HG03565 (cell line): ENCODE measurements around the gene CCDC149.

Experiments
- ATAC-seq: cut with Tn5 transposase; IDR thresholded peaks from one replicate; pipeline ENCODE4 v1.9.1; 2021; ENCODE audit warnings: mild to moderate bottlenecking, moderate library complexity; ENCODE audit not compliant: unreplicated experiment

The CCDC149 gene

DNA sequence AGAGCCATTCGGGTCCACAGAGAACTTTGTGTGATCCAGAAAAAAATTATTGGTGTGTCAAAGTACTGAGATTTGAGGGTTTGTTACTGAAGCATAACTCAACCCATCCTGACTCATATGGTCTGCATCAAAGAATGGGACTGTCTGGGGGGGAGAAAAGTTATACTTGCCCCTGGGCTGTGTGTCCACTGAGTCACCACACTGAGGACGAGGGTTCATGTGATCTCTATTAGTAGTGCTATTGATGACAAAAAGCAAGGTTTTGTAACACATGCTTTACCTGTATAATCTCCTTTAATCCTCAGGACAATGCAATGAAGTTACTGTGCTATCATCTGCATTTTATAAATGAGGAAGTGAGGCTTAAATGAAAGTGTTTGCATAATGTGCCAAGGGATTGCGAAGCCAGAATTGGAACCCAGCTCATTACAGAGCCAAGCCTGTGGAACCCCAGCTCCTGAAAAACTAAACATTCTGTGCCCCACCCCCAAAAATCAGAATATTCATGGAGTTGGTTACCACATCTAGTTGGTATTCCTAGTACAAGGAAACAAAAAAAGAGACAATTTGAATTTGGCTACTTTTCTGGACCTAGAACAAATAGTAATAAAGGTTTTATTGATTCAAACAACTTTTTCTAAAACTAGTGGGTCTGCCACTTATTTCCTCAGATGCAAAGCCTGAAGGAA is 31.2 kb downstream of the CCDC149 start:
- ATAC-seq: no peak

DNA sequence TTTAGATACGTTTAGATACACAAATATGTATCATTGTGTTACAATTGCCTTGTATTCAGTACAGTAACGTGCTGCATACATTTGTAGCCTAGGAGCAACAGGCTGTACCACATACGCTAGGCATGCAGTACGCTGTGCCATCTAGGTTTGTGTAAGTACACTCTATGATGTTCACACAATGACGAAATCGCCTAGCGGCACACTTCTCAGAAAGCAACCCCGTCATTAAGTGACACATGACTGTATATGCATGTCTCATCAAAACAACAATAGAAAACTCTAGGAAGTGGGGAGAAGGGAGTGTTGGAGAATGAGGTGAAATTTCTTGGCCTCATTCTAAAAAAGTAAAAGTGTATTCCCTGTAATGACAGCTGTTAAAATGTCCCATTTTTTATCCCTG is 32.7 kb downstream of the CCDC149 start:
- no peak for ATAC-seq

DNA sequence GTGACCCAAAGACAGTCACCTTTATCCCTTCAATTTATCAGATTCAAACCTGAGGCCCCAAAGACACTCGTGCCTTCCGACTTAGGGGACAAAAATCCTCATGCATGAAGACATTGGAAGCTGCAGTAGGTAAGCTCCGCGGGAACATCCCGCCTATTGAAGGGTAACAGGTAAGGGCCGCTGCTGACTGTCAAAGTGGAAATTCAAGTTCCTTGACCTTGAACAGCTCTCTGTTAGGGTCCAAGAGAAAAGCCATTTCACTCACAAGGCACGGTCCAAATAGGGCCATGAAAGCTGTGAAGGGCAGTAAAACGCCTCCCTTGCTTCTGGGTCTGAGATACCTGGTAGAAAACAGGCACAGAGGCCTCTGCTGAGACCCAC is 34.2 kb downstream of the CCDC149 start:
- ATAC-seq: no peak

DNA sequence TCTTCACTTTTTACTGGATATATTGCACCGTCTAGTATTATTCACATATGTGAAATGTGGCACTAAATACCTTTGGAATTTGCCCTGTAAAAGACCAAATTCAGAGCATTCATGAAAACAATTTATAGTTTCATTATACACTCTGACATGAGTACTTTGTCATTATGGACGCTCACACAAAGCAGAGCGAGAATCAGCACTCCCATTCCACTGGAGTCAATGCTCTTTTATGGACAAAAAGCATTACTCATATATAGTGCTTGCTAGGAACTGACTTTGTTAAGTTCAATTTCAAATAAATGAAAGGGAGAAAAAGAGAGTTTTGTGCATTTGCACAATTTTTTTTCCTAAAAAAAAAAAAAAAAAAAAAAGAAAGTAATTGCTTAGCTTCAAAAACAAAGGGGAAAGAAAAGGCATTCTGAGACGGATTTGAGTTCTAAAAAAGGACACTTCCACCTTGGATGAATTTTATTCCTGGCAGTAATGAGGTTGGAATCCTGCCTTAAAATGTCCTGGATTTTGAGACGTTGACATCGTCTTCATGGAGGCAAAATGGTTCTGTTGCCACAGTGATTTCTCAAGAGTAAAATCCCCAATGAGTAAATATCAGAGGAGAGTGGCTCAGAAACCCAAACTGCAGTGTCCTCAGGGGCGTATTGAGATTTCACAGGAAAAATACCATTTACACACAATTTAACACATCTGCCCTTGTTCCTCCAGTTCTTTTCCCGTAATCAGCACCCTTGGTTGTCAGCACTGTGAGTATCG is 34.8 kb downstream of the CCDC149 start:
- no peak for ATAC-seq

DNA sequence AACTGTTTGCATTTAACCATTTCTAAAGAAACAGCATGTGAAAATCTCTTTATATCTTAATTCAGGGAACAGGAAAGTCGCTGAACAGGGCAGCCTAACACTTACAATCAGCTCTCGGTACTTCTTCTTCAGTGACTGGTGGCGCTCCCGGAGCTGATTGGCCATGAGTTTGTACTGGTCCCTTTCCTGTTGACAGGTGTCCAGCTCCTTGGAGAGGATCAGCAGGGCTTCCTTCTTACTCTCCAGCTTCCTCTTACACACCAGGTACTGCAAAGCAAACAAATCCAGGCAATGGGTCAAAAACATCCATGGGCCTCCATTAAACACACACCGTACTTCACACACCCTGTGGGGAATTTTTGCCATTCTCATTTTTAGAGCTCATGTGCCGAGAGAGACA is 36.4 kb downstream of the CCDC149 start:
- ATAC-seq: no peak

DNA sequence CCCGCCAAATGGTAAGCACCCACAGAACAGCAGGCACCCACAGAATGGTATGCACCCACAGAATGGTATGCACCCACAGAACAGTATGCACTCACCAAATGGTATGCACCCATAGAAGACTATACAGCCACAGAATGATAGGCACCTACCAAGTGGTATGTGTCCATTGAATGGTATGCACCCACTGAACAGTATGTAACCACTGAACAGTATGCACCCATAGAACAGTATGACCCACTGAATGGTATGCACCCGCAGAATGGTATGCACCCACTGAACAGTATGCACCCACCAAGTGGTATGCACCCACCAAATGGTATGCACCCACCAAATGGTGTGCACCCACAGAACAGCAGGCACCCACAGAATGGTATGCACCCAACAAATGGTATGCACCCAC is 40.1 kb downstream of the CCDC149 start:
- no peak for ATAC-seq

DNA sequence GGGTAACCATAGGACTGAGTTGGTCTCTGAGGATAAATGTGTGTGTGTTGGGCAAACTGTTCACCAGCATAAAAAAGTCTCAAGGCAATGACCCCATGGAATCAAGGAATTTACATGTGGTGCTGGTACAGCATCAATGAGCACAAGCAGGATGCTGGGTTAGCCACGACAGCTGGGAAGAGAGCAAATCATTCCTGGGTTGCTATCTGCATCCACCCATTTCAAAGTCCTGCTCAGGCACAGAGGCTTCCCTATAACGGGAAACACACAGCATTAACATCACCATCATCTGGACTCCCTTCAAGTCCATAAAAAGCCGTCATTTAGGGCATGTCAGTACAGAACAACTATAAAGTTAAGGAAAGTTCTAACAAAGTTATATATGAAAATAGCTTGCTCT is 41.6 kb downstream of the CCDC149 start:
- ATAC-seq: no peak

DNA sequence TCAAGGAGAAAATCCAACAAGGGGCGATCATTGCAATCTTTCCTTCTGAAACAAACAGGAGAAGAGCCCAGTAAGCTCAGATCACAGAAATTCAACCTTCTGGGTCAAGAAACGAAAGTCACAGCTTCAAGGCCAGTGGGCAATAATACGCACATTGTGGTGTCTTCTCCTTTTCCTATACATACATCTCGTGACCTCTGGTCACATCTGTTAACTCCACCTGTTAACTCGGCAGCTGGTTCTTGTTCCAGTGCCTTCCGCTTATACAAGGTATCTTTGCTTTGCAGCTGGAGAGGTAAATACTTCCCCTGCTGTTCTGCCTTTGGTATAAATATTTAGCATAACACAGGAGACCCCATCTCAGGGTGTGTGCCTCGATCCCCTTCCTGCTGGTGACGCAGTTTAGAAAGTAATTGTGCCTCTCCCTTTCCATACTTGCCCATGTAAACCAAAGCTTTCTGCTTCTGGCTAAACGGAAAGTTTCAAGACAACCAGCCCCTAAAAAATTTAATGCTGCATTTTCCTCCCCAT is 45.0 kb downstream of the CCDC149 start:
- no peak for ATAC-seq

DNA sequence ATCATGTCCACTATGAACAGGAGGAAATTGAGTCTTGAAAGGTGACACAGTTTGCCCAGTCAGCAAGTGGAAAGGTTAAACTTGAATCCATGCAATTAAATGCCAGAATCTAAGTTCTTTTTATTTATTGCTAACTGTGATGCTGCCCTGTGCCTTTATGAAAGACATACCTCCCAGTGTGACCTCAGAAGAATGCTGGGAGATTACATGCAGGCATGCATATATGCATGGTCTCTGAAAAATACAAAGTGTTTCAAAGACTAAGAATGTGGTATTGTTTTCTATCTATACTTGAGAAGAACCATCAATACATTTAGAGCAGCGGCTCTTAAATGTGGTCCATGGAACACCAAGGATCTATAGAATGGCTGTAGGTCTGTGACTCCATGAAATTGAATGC is 45.6 kb downstream of the CCDC149 start:
- ATAC-seq: no peak

DNA sequence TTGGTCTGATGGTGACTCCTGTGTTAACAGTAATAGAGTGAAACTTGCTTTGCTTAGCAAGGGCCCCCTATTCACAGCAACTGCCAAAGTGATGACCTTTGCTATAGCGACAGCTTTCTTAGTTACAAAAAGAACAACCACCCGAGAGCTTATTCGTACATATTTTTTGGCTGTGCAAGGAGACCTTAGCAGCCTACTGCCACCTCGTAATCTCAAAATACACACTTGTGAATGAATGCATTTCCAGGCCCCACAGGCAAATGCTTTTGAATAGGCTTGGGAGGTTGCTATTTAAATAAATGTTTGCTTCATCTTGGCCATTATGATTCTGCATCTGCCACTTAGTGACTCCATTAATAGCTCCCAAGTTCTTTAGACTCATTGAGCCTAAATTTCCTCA is 47.4 kb downstream of the CCDC149 start:
- no peak for ATAC-seq

DNA sequence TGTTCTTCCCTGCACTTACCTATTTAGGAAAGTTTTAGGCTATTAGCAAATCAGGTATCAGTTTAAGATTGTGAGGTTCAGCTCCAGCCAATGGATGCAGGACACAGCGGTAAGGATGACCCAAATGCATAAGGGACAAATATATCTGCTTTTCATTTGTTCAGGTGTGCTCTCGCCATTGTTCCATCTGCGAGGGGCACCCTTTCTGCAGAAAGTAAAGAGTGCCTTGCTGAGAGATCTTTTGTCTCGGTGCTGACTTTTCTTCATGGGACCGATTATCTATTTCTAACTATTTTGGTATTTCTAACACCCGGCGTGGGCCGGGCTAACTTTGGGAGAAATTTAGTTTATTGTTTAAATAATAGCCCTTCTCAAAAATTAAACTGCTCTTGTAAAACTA is 49.0 kb downstream of the CCDC149 start:
- no peak for ATAC-seq

DNA sequence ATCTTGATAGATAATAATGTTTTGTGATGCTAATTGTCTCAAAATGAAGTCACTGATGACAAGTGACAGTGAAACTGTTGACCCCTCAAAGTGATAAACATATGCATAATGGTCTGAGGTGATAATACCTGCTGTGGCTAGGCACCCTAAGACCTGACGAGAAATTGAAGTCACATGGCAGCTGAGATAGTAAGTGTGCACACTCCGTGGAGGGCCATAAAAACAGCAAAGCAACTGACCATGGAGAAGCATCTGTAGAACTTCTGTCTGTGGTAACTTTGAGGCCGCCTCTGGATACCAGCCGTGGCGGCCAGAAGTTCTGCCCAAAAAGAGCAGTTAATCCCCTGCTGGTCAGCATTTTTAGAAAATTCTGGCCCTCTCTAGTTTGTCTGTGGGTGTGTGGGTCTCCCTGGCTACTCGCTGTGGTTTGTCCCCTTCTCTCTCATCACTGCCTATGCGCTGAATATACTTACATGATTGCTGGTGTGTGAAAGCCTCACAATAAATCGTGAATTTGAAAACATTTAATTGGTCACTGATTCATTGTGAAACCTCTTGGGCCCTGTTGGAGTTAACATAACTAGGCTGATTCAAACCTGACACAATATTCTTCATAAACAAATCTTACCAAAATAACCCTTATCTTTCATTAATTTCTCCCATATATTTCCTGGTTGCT is 50.6 kb downstream of the CCDC149 start:
- ATAC-seq: peak; percentile 71

DNA sequence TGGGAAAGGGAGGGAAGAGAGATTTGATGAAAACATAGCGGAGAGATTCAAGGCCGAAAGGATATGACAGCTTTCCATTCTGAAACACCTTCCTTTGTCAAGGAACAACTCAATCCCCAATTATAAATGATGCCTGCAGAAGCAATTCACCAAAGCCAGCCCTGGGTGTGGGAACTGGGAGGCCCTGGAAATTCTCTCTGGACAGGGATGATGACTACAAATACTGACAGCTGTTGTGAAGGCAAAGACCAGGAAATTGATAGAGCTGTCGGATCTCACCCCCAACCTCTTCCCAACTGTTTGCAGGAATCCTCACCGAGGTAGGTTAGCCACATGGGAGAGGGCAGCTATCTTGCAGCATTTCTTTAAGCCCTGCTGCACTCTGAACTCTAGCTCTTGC is 54.3 kb downstream of the CCDC149 start:
- ATAC-seq: no peak

DNA sequence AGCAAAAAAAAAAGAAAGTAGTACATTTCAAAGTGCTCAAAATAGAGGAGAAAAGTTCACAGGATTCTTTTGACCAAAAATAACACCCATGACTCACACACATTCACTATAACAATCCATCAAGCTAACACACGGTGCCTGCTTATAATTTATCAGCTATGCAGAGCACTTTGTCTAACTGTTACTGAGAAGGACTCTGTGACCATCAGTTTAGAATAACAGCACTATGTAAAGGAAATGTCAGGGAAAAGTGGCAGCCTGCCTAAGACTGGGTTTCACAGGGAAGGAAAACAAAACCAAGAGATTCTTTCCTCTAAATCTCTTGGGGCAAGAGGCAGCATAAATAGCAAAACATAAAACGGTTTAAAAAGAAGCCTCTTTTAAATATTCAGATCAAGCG is 54.8 kb downstream of the CCDC149 start:
- ATAC-seq: no peak

DNA sequence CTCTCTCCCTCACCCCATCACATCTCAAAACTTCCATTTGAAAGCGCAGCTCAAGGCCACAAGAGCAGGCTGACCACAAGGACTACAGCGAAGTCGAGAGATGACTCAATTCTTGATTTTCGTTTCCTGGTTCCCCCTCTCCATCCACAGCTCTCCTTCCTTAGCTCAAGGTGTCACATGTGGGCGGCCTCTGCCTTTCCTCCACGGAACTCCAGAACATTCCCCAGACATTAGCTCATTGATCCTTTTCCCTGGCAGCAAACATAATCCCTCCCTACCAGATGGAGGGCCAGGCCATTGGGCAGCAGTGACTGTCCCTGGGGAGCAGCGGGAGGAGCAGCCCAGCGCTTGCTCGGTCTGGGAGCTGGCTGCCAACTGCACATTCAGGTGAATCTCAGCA is 56.3 kb downstream of the CCDC149 start:
- ATAC-seq: peak; percentile 97

DNA sequence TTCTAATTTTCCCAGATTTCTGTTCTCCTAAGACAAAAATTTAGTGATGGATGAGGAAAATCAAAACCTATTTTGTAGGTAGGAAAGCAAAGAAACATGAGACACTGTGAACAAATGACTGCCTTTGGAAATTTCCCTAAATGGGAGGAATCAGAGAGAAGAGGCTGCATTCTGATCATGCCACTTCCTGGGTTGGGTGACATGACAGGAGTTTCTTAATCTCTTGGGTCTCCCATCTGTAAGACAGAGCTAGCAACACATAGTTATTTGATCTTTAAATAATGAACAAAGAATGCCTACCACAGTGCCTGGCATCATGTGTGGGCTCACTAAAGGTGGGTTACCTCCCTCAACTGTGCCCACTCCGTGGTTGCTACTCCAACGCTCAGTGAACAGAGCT is 57.1 kb downstream of the CCDC149 start:
- ATAC-seq: no peak

DNA sequence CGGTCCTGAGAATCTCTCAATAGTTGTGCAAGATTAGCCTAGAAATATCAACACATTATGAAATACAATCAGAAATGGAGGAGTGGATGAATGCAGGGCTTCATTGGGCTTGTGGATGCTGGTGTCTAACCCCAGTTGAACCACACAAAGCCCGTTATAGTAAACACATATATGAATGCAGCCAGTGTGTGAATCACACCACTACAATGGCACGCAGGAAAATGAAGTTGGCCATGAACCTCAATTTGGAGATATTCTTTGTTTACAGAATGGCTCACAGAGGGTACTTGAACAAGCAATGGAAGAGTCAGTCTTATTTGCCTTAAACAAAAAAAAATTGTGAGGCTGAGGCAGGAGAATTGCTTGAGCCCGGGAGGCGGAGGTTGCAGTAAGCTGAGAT is 59.7 kb downstream of the CCDC149 start:
- no peak for ATAC-seq

DNA sequence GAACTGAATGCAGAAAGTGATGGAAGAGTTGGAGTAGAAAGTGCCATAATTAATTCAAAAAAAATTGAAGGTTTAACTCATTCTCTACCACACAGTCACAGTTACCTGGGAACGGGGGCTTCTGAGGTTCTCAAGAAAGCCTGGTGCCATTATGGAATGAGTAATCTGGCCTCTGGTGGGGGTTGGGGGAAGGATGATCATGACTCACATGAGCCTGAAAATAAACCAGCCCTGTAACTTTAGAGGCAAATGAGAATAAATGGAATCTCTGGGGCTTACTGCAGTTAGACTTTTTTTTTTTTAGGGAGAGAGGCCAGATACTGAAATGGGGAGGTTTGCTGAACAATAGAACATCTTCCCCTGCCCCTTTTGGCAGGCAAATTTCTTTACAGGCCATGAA is 62.2 kb downstream of the CCDC149 start:
- ATAC-seq: no peak

DNA sequence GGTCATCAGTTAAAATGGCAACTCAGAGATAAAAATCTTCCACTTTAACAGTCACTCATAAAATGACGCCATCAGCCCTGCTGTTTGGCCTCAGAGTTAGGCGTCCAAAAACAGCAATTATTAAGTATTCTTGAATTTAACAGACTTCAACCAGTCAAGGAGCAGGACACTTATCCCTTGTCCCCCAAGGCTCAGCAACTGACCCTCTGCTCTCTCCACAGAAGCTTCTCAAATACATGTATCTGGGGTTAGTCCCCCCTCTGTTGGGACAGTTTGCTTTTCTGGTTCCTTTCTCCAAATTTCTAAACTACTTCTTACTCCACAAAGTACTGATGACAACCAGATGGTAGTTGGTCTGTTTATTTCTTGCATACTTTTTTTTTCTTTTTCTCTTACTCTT is 63.1 kb downstream of the CCDC149 start:
- no peak for ATAC-seq

DNA sequence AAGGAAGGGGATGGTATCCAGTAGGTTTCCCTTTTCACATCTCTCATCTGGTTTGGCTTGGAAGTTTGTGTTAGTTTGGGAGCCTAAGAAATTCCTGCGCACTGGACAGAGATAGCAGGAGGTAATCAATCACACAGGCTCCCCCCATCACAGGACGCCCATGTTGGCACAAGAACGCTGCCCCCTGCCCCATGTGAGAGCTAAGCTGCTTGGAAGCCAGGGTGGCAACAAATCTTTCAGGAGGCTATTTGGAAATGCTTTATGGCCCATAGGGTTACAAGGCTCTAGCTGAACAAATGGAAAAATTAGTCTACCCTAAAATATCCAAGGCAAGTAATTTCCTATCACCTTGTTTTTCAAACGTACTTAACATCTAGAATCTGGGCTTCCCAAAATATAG is 63.5 kb downstream of the CCDC149 start:
- ATAC-seq: no peak

DNA sequence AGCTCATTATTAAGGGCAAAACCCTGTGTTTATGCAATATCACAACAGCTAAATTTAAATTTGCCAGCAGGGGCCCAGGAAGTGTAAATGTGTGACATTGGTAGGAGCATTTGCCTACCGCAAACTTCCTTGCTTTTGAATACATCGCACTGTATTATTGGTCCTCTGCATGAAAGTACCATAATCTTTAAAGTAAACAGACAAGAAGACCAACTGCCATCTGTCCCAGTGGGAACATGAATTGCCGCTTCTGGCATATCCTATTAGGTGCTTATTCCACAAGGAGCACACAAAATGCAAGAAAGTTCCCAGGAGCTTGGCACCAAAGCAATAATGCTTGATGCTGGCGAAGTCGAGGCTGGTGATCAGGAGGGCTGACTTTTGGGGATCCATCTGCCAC is 66.1 kb downstream of the CCDC149 start:
- no peak for ATAC-seq

DNA sequence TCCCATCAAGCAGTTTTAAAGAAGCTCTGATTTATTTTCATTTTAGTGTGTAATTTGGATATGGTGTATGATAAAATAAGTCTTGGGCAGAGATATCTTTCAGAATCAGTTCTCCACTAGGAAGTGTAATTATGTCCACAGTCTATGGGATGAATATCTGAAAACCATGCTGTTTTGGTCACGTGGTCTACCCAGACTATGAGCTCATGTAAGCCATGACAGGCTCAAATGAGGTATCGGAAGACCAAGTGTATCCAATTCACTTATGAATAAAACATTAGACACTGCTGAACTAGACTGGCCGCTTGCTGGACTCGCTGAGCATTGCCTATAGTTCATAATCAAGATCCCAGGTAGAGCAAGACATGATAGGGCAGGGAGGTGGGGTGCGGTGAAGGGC is 66.9 kb downstream of the CCDC149 start:
- ATAC-seq: no peak
